ENCODE measurements around the gene MADD. TPM values are rescaled to one million over a fixed set of nuclear protein-coding genes. Genes with fewer than 3 reads are reported as not detected.
A peak's percentile ranks its signal among the peaks of the same experiment; 100 is the strongest.

MADD gene
- total and polyA plus RNA-seq, 4 donors, result 13.8 to 58.0 (median 31.9) TPM

- Histone ChIP-seq H3K4me1 (ENCODE audit: control insufficient read depth in 1 of 2, insufficient read depth in 2 of 2, low read length in 2 of 2) (no peaks in the 10 kb centered on the region), H3K9me3 (ENCODE audit: control insufficient read depth, low read length) (no peaks in the 10 kb centered on the region), H3K27me3 (ENCODE audit: control insufficient read depth in 1 of 2, insufficient read depth in 2 of 2, low read length in 1 of 2) (no peaks in the 10 kb centered on the region), H3K27ac (ENCODE audit: low read depth in 1 of 2, low read length in 2 of 2) (no peak overlapping the region), H3K36me3 (ENCODE audit: control insufficient read depth in 1 of 2, insufficient read depth in 2 of 2, low read length in 1 of 2) (no peaks in the 10 kb centered on the region), H3K4me3 (ENCODE audit: low read length in 2 of 2) (no peak overlapping the region)
- ATAC-seq (ENCODE audit: low FRiP score), result peak; percentile 38
- 77 to 85% methylated on average over 14 of the region's 14 CpGs for WGBS, 2 donors
- DNase-seq, result peak; percentile 83
- intact Hi-C loops (cut with DNase I), result no loop called here
Measured at GRCh38 chr11:47376525-47377371, 106.8 kb downstream of the MADD start.

- no peaks in the 10 kb centered on the region for H3K36me3 ChIP-seq (ENCODE audit: control insufficient read depth in 1 of 2, insufficient read depth in 2 of 2, low read length in 1 of 2)
- no peak overlapping the region for H3K27ac ChIP-seq (ENCODE audit: low read depth in 1 of 2, low read length in 2 of 2)
- no peaks in the 10 kb centered on the region for H3K4me1 ChIP-seq (ENCODE audit: control insufficient read depth in 1 of 2, insufficient read depth in 2 of 2, low read length in 2 of 2)
- no peaks in the 10 kb centered on the region for H3K9me3 ChIP-seq (ENCODE audit: control insufficient read depth, low read length)
- WGBS, 2 donors, result 86 to 91% methylated on average over 5 of the region's 5 CpGs
- intact Hi-C loops (cut with DNase I), result no loop called here
- DNase-seq, result peak in 1 of 2 donors; percentile 55
- ATAC-seq (ENCODE audit: low FRiP score), result peak; percentile 24
- H3K27me3 ChIP-seq (ENCODE audit: control insufficient read depth in 1 of 2, insufficient read depth in 2 of 2, low read length in 1 of 2), result no peaks in the 10 kb centered on the region
- no peak overlapping the region for H3K4me3 ChIP-seq (ENCODE audit: low read length in 2 of 2)
Measured at GRCh38 chr11:47377571-47378009, 107.7 kb downstream of the MADD start.

- Histone ChIP-seq H3K27me3 (ENCODE audit: control insufficient read depth in 1 of 2, insufficient read depth in 2 of 2, low read length in 1 of 2) (no peaks in the 10 kb centered on the region), H3K4me1 (ENCODE audit: control insufficient read depth in 1 of 2, insufficient read depth in 2 of 2, low read length in 2 of 2) (no peaks in the 10 kb centered on the region), H3K4me3 (ENCODE audit: low read length in 2 of 2) (no peak within 1 kb of the TSS), H3K27ac (ENCODE audit: low read depth in 1 of 2, low read length in 2 of 2) (no peak within 1 kb of the TSS), H3K36me3 (ENCODE audit: control insufficient read depth in 1 of 2, insufficient read depth in 2 of 2, low read length in 1 of 2) (no peaks in the 10 kb centered on the region), H3K9me3 (ENCODE audit: control insufficient read depth, low read length) (no peaks in the 10 kb centered on the region)
- ATAC-seq (ENCODE audit: low FRiP score) (peak; percentile 31), DNase-seq (peak in 1 of 2 donors; percentile 91)
- 76 to 77% methylated on average over 31 of the region's 31 CpGs for WGBS, 2 donors
- intact Hi-C loops (cut with DNase I), result no loop called here
Measured at GRCh38 chr11:47378010-47378835, 108.3 kb downstream of the MADD start, which contains the start of gene SPI1. Gene SPI1, minus strand, starts transcription at chr11:47378547. Its CDS starts 194 bp downstream, at chr11:47378353.

GRCh38 chr11:47378836-47379170, 108.9 kb downstream of the MADD start:
- ATAC-seq (ENCODE audit: low FRiP score) (no peak), DNase-seq (no peak)

GRCh38 chr11:47379317-47379716, 109.4 kb downstream of the MADD start:
- intact Hi-C loops (cut with DNase I), result no loop called here
- Histone ChIP-seq H3K9me3 (ENCODE audit: control insufficient read depth, low read length) (no peaks in the 10 kb centered on the region), H3K4me1 (ENCODE audit: control insufficient read depth in 1 of 2, insufficient read depth in 2 of 2, low read length in 2 of 2) (no peaks in the 10 kb centered on the region), H3K27me3 (ENCODE audit: control insufficient read depth in 1 of 2, insufficient read depth in 2 of 2, low read length in 1 of 2) (no peaks in the 10 kb centered on the region), H3K36me3 (ENCODE audit: control insufficient read depth in 1 of 2, insufficient read depth in 2 of 2, low read length in 1 of 2) (no peaks in the 10 kb centered on the region), H3K4me3 (ENCODE audit: low read length in 2 of 2) (no peak overlapping the region), H3K27ac (ENCODE audit: low read depth in 1 of 2, low read length in 2 of 2) (no peak overlapping the region)
- no peak for ATAC-seq (ENCODE audit: low FRiP score)
- no peak for DNase-seq
- 87 to 92% methylated on average over 2 of the region's 2 CpGs for WGBS, 2 donors

More at GRCh38 chr11:47378836-47379170, 108.9 kb downstream of the MADD start:
- intact Hi-C loops (cut with DNase I), result no loop called here
- Histone ChIP-seq H3K9me3 (ENCODE audit: control insufficient read depth, low read length) (no peaks in the 10 kb centered on the region), H3K27me3 (ENCODE audit: control insufficient read depth in 1 of 2, insufficient read depth in 2 of 2, low read length in 1 of 2) (no peaks in the 10 kb centered on the region), H3K4me3 (ENCODE audit: low read length in 2 of 2) (no peak overlapping the region), H3K4me1 (ENCODE audit: control insufficient read depth in 1 of 2, insufficient read depth in 2 of 2, low read length in 2 of 2) (no peaks in the 10 kb centered on the region), H3K27ac (ENCODE audit: low read depth in 1 of 2, low read length in 2 of 2) (no peak overlapping the region), H3K36me3 (ENCODE audit: control insufficient read depth in 1 of 2, insufficient read depth in 2 of 2, low read length in 1 of 2) (no peaks in the 10 kb centered on the region)

Other genes starting within 250 kb of the MADD start
- 10 to 100 TPM; 65.8 to 68.2 TPM for gene ARFGAP2, start 93.3 kb upstream of the MADD start, total RNA-seq
- 10 to 100 TPM; 38.4 to 94.1 TPM for gene ARFGAP2, start 93.3 kb upstream of the MADD start, polyA plus RNA-seq
- 10 to 100 TPM; 24.6 to 36.2 TPM for gene PACSIN3, start 83.7 kb upstream of the MADD start, total RNA-seq
- gene PACSIN3, start 83.7 kb upstream of the MADD start, polyA plus RNA-seq, result 10 to 100 TPM; 22.0 to 37.1 TPM
- gene DDB2, start 55.2 kb upstream of the MADD start, total RNA-seq, result 10 to 100 TPM; 54.8 to 60.6 TPM
- gene DDB2, start 55.2 kb upstream of the MADD start, polyA plus RNA-seq, result 100 to 1,000 TPM in 1 of 2 donors, 10 to 100 TPM in 1; 32.9 to 117 TPM
- gene ACP2, start 21.3 kb upstream of the MADD start, total RNA-seq, result 10 to 100 TPM; 20.6 to 27.8 TPM
- 10 to 100 TPM; 18.0 to 19.9 TPM for gene ACP2, start 21.3 kb upstream of the MADD start, polyA plus RNA-seq
- gene NR1H3, start 12.1 kb upstream of the MADD start, total RNA-seq, result 10 to 100 TPM; 14.9 to 46.2 TPM
- 100 to 1,000 TPM in 1 of 2 donors, 10 to 100 TPM in 1; 51.8 to 123 TPM for gene NR1H3, start 12.1 kb upstream of the MADD start, polyA plus RNA-seq
- gene MYBPC3, start 82.6 kb downstream of the MADD start, total RNA-seq, result under 1 TPM; 0.15 to 0.42 TPM
- 1 to 10 TPM in 1 of 2 donors, under 1 TPM in 1; 0.03 to 1.9 TPM for gene MYBPC3, start 82.6 kb downstream of the MADD start, polyA plus RNA-seq
- 10 to 100 TPM; 41.0 to 56.0 TPM for gene SPI1, start 108.4 kb downstream of the MADD start, total RNA-seq
- 10 to 100 TPM in 1 of 2 donors, 1 to 10 TPM in 1; 6.3 to 37.8 TPM for gene SPI1, start 108.4 kb downstream of the MADD start, polyA plus RNA-seq
- 10 to 100 TPM; 75.1 to 88.9 TPM for gene SLC39A13, start 138.5 kb downstream of the MADD start, total RNA-seq
- gene SLC39A13, start 138.5 kb downstream of the MADD start, polyA plus RNA-seq, result 100 to 1,000 TPM in 1 of 2 donors, 10 to 100 TPM in 1; 34.7 to 118 TPM
- 100 to 1,000 TPM in 1 of 2 donors, 10 to 100 TPM in 1; 84.2 to 117 TPM for gene PSMC3, start 156.3 kb downstream of the MADD start, total RNA-seq
- gene PSMC3, start 156.3 kb downstream of the MADD start, polyA plus RNA-seq, result 100 to 1,000 TPM; 181 to 204 TPM
- gene RAPSN, start 179.0 kb downstream of the MADD start, total RNA-seq, result under 1 TPM; 0.66 to 0.71 TPM
- under 1 TPM in 1 of 2 donors, not detected in 1; 0.46 TPM for gene RAPSN, start 179.0 kb downstream of the MADD start, polyA plus RNA-seq

All from aorta (tissue), 5 donors.